Mucosa of descending colon (tissue), 3 donors: ENCODE data around the gene TMTC1. TPM values are rescaled to one million over a fixed set of nuclear protein-coding genes. Genes with fewer than 3 reads are reported as not detected.

Experiments used
- ATAC-seq: fragments of 200-7000 bp; cut with Tn5 transposase; one replicate; pipeline ENCODE4 v1.9.1; 2020; ENCODE audit warnings: mild to moderate bottlenecking, moderate library complexity
- DNase-seq, 3 donors: peaks; one replicate each; pipeline ENCODE4 v3.0.0-alpha.2; 2020
- H3K36me3 ChIP-seq: fragments of 200-600 bp; one replicate; pipeline ENCODE4 v1.8.0; 2021; ENCODE audit warnings: low read depth, mild to moderate bottlenecking
- H3K4me1 ChIP-seq: fragments of 200-600 bp; one replicate; pipeline ENCODE4 v1.8.0; 2021; ENCODE audit warnings: low read depth, mild to moderate bottlenecking
- H3K4me3 ChIP-seq: fragments of 200-600 bp; one replicate; pipeline ENCODE4 v1.8.0; 2021; ENCODE audit warnings: mild to moderate bottlenecking
- H3K9me3 ChIP-seq: fragments of 200-600 bp; one replicate; pipeline ENCODE4 v1.8.0; 2021; ENCODE audit warnings: mild to moderate bottlenecking
- intact Hi-C, 2 donors: fragments of 100-400 bp; cut with DNase I in 1 of 2; cut with micrococcal nuclease in 1 of 2; formaldehyde crosslinking; loops; one replicate each; pipeline versions ENCODE4 v1.11.0 to v1.11.1; 2022; cut with DNase I, micrococcal nuclease
- total RNA-seq, 3 donors: library from RNA; stranded (reverse); fragmentation: NEBNext Ultra II Directional in 2 of 3; extraction: Animal tissue kit (Norgen Biotek cat#: 25700) in 2 of 3; gene quantifications; one replicate each; pipeline versions ENCODE4 v1.2.1 to v1.2.4, GENCODE V29; 2021 to 2023
- TF ChIP-seq, protein P1 (sequence below): fragments of 200-600 bp; IDR thresholded peaks from one replicate; pipeline ENCODE4 v1.8.0; 2022; ENCODE audit warnings: antibody characterized with exemption, mild to moderate bottlenecking
- donor health status: DM: no; HTN: no; CAD: no; lungs with moderate emphysema.
- donor health status: DM: no; HTN: no; CAD: no.
- donor health status: DM: no; HTN: yes; CAD: no.

TMTC1 gene
- total RNA-seq, 3 donors from 2014 or later, result 2.5 to 49.1 (median 10.5) TPM

GRCh38 chr12:29582677-29583272, 201.0 kb downstream of the TMTC1 start:
- ATAC-seq (peak; percentile 85), DNase-seq (peak in 1 of 3 donors; percentile 55)

DNA sequence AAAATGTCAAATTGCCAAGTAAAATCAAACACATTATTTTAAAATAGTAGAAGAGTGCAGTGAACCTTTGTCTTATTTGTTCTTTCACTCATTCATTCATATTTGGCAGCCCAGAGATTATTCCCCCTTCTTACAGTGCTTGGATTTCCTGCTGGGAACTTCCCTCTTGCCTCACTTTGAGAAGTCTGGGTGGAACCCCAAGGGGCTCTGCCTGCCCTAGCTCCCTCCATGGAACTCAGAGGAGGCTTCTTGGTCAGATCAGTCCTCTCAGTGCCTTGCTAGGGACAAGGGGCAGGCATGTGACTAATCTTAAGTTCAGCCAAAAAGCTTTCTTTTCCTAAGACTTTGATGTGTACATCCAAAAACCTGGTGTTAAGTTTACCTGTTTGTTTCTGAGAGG, 201.6 kb downstream of the TMTC1 start:
- peaks cover 14% of the 10 kb centered on the region for H3K4me1 ChIP-seq
- TF ChIP-seq, protein P1, sequence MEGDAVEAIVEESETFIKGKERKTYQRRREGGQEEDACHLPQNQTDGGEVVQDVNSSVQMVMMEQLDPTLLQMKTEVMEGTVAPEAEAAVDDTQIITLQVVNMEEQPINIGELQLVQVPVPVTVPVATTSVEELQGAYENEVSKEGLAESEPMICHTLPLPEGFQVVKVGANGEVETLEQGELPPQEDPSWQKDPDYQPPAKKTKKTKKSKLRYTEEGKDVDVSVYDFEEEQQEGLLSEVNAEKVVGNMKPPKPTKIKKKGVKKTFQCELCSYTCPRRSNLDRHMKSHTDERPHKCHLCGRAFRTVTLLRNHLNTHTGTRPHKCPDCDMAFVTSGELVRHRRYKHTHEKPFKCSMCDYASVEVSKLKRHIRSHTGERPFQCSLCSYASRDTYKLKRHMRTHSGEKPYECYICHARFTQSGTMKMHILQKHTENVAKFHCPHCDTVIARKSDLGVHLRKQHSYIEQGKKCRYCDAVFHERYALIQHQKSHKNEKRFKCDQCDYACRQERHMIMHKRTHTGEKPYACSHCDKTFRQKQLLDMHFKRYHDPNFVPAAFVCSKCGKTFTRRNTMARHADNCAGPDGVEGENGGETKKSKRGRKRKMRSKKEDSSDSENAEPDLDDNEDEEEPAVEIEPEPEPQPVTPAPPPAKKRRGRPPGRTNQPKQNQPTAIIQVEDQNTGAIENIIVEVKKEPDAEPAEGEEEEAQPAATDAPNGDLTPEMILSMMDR, result no peak
- no peak overlapping the region for H3K4me3 ChIP-seq
- DNase-seq (no peak), ATAC-seq (peak; percentile 39)
- intact Hi-C loops, result no loop called here
- no peaks in the 10 kb centered on the region for H3K36me3 ChIP-seq
- no peaks in the 10 kb centered on the region for H3K9me3 ChIP-seq

More at GRCh38 chr12:29582677-29583272, 201.0 kb downstream of the TMTC1 start:
- H3K4me1 ChIP-seq, result peaks cover 14% of the 10 kb centered on the region
- H3K4me3 ChIP-seq, result no peak overlapping the region
- no peaks in the 10 kb centered on the region for H3K36me3 ChIP-seq
- TF ChIP-seq, protein P1, result no peak
- no peaks in the 10 kb centered on the region for H3K9me3 ChIP-seq
- intact Hi-C loops, result no loop called here

DNA sequence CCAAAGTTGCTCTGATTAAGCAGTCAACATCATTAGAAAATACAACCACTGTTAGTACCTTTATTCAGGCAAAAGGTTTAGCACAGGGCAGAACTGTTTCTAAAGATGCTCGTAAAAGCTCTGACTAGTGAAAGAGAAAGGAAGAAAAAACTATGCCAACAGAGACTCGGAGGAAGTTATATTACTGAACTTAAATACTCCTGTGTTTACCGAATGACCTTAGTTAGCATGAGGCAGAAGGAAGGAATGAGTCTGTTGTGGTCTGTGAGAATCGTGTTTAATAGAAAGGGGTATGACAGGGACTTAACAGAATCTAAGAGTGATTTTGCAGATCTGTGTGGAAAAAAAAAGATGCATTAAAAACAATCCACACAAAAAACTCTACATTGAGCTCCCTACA, 202.1 kb downstream of the TMTC1 start:
- TF ChIP-seq, protein P1, result no peak
- Histone ChIP-seq H3K4me3 (no peak overlapping the region), H3K9me3 (no peaks in the 10 kb centered on the region), H3K36me3 (no peaks in the 10 kb centered on the region), H3K4me1 (peaks cover 14% of the 10 kb centered on the region)
- ATAC-seq, result peak; percentile 82
- no peak for DNase-seq
- intact Hi-C loops, result no loop called here

DNA sequence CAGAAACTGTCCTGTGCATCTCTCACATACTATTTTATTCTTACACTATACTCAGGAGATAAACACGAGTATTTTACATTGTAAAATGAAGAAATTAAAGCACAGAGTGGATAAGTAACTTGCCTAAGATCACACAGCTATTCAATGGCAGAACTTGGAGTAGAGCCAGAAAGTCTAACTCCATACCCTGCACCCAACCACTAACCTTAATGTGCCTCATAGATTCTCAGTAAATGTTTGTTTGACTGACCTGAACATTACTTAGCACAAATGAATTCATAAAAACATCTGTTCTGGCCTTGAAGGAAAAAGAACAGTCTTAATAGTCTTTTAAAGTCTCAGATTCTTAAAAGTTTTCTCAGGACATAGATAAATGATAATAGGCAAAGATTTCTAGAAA, 202.8 kb downstream of the TMTC1 start:
- peaks cover 14% of the 10 kb centered on the region for H3K4me1 ChIP-seq
- DNase-seq (no peak), ATAC-seq (no peak)
- H3K4me3 ChIP-seq, result no peak overlapping the region
- intact Hi-C loops, result no loop called here
- TF ChIP-seq, protein P1, result no peak
- no peaks in the 10 kb centered on the region for H3K9me3 ChIP-seq
- no peaks in the 10 kb centered on the region for H3K36me3 ChIP-seq

DNA sequence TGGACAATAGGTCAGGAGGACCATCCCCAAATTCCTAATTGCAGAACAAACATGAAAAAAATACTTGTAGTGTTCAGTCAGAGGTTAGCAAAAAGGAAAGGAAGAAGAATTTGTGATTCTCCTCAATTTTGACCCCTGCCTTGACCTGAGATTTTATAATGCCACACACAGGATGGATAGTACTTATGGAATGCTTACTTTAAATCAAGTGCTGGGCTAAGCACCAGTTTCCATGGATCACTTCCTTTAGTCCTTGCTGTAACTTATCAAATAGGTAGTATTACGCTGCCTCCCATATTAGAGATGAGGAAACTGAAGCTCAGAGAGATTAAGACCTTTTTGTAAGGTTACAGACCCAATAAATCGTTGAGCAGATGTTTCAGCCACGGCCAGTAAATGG, 205.0 kb downstream of the TMTC1 start:
- no peak for ATAC-seq
- no peak overlapping the region for H3K4me3 ChIP-seq
- H3K36me3 ChIP-seq, result no peaks in the 10 kb centered on the region
- H3K9me3 ChIP-seq, result no peaks in the 10 kb centered on the region
- intact Hi-C loops, result no loop called here
- TF ChIP-seq, protein P1, result no peak
- peaks cover 14% of the 10 kb centered on the region for H3K4me1 ChIP-seq
- no peak for DNase-seq

DNA sequence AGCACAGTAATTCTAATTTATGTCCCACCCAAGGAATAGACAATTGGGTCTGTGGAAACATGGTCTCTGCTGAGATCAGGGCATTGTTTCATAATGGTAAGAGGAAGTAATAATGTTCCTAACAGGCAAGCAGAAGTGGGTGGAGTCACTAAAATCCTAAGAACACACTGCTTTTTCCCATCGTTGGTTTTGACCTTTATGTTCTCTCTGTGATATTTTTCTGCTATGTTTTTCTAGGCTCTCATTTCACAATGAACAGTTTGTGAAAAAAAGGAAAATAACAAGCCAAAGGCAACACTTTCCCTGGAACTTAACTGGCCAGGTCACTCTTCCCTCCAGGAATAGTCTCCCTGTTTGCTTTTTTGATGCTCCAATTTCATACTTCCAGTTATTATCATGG, 205.7 kb downstream of the TMTC1 start:
- ATAC-seq (no peak), DNase-seq (no peak)
- Histone ChIP-seq H3K4me1 (peaks cover 10% of the 10 kb centered on the region), H3K9me3 (no peaks in the 10 kb centered on the region), H3K36me3 (no peaks in the 10 kb centered on the region), H3K4me3 (no peak overlapping the region)
- TF ChIP-seq, protein P1, result no peak
- intact Hi-C loops, result no loop called here
